Epithelial cell of esophagus (primary cell): Measurements from ENCODE around the gene CTBP2.

Experiments used
- DNase-seq: peaks from one replicate; pipeline ENCODE4 v3.0.0; 2010; ENCODE audit warnings: low read depth
- H3K4me3 ChIP-seq: 2 replicates; pipeline ENCODE4 v1.5.1; 2011; ENCODE audit warnings: mild to moderate bottlenecking, low read length, control low read depth
- TF ChIP-seq, protein P1 (sequence below): IDR thresholded peaks from 2 replicates; pipeline ENCODE4 v1.5.1; 2011; ENCODE audit warnings: low read depth, mild to moderate bottlenecking, low read length, control low read depth, inconsistent platforms; ENCODE audit not compliant: insufficient read depth; ENCODE audit errors: missing control alignments

CTBP2 gene

GRCh38 chr10:124941823-124942222 lies 218.5 kb downstream of the CTBP2 start, which contains the start of gene ZRANB1:
TSS of gene ZRANB1 (plus strand) at chr10:124942123. CDS start at chr10:124942494, 371 bp downstream.
- H3K4me3 ChIP-seq, result no peak within 1 kb of the TSS
- no peak for DNase-seq

DNA sequence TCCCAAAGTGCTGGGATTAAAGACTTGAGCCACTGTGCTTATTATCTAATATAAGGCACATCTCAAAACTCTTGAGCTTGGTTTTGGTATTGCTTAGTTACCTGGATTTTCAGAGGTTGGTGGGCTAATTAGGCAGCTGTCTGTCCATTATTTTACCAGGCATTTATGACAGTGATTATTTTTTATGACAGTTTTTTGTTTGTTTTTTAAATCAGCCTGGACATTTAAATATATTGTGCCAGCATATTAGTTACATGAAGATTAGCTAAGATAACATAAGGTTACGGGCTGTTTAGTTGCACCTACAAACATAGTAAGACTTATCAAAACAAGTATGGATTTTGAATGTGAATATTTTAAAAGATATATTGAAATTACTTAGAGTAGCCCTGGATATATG lies 221.1 kb downstream of the CTBP2 start:
- no peak for DNase-seq
- no peak overlapping the region for H3K4me3 ChIP-seq
- TF ChIP-seq, protein P1, sequence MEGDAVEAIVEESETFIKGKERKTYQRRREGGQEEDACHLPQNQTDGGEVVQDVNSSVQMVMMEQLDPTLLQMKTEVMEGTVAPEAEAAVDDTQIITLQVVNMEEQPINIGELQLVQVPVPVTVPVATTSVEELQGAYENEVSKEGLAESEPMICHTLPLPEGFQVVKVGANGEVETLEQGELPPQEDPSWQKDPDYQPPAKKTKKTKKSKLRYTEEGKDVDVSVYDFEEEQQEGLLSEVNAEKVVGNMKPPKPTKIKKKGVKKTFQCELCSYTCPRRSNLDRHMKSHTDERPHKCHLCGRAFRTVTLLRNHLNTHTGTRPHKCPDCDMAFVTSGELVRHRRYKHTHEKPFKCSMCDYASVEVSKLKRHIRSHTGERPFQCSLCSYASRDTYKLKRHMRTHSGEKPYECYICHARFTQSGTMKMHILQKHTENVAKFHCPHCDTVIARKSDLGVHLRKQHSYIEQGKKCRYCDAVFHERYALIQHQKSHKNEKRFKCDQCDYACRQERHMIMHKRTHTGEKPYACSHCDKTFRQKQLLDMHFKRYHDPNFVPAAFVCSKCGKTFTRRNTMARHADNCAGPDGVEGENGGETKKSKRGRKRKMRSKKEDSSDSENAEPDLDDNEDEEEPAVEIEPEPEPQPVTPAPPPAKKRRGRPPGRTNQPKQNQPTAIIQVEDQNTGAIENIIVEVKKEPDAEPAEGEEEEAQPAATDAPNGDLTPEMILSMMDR, result no peak

More at GRCh38 chr10:124941823-124942222, 218.5 kb downstream of the CTBP2 start, which contains the start of gene ZRANB1:
- TF ChIP-seq, protein P1, result no peak

- TF ChIP-seq, protein P1, result no peak
Measured at GRCh38 chr10:124936813-124937212, 223.6 kb downstream of the CTBP2 start.

DNA sequence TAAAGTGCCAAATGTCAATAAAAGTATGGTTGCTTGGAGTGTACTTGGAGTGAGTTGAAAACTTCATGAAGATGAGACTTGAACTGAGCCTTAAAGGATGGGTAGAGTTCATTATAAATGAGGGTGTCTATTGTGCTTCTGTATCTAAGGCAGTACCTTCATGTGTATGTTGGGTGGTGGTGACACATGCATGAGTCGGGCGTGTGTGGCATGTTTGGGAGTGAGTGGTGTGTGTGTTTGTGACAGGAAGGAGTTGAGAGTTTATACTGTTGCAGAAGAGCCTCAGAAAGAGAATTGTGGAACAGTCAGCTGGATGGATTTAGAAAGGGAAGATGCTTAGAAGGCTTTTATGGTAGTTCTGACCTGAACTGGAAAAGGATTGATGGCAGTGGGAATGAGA lies 224.4 kb downstream of the CTBP2 start:
- DNase-seq, result peak; percentile 75
- TF ChIP-seq, protein P1, result no peak
- H3K4me3 ChIP-seq, result no peak overlapping the region

More at GRCh38 chr10:124936813-124937212, 223.6 kb downstream of the CTBP2 start:
- H3K4me3 ChIP-seq, result no peak overlapping the region
- DNase-seq, result no peak
